GM18502 (cell line): ENCODE results near the gene ELMOD1.

Source experiments
- ATAC-seq: cut with Tn5 transposase; IDR thresholded peaks from one replicate; pipeline ENCODE4 v1.9.1; 2021; ENCODE audit warnings: mild to moderate bottlenecking; ENCODE audit not compliant: unreplicated experiment, poor library complexity

Gene ELMOD1

DNA sequence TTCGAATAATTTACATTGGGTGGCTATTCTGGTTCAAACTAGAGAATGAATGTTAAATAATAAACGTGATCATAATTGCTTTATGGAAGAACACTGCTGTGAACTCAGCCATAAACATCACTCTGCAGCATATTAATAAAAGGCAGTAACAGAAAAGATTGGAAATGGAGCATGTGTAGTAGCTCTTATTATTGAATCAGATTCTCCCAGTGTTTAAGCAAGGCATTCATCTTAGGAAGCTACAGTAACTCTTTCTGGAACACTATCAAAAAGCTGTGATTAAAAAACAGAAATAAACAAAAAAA is 34.7 kb downstream of the ELMOD1 start:
- no peak for ATAC-seq

GRCh38 chr11:107631043-107631442 is 40.1 kb downstream of the ELMOD1 start:
- no peak for ATAC-seq

DNA sequence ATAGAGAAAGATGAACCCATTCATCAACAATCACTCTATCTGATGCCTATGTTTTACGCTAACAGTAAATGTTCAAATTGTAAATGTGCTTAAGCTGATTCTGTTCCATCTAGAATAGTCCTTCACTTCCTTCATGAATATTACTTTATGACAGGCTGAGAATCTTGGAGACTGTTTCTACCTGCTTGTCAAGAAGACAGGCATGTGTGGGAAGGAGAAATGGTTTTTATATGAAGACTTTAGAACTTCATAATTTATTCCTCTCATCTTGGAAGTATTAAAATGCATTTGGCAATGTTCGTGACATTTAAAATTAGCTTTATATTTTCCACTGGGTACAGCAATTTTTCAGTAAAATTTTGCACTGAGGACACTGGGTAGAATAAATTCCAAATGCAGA is 41.0 kb downstream of the ELMOD1 start:
- no peak for ATAC-seq

GRCh38 chr11:107646783-107647182 is 55.8 kb downstream of the ELMOD1 start:
- no peak for ATAC-seq

DNA sequence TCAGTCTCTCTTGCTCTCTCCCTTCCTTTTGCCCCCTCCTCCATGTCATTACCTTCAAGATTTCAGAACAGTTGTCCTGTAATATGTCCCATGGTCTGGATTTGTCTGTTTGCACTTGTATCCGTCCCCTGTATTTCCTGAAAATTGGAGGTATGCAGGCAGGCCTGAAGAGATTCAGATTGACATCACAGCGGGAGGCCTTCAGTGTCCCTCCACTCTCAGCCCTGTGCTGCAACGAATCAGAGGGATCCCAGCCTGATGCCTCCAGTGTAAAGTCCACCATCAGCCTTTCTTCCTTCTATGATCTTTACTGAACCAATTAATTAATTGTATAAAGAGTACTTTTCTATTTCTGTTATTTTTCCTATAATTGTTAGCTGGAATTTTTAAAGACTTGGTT is 57.3 kb downstream of the ELMOD1 start:
- ATAC-seq = no peak

- no peak for ATAC-seq
Observed at GRCh38 chr11:107651672-107652071, 60.7 kb downstream of the ELMOD1 start.

DNA sequence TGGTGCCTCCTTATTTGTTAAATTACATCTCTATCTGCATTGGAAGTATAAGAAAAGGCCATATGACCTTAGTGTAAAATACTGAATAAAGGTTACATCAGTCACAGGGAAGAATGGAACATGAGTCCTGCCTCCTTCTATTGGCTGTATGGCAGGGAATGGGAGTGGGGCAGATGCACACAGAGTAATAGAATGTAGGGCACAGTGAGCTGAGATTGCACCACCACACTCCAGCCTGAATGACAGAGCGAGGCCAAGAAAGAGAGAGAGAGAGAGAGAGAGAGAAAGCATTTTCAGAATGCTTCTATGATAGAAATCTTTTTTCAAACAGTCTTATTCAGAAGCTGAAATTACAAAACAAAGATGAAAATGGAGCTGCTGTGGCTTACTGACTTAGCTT is 62.1 kb downstream of the ELMOD1 start:
- no peak for ATAC-seq

DNA sequence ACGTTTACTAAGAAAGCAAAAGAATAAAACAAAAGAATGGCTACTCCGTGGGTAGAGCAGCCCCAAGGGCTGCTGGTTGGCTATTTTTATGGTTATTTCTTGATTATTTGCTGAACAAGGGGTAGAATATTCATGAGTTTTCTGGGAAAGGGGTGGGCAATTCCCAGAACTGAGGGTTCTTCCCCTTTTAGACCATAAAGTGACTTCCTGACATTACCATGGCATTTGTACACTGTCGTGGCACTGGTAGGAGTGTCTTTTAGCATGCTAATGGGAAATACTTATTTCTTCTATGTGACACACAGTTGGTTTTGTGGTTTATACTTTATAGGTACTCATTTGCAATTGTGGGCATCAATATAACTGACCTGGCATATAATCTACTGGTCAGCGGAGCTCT is 64.7 kb downstream of the ELMOD1 start:
- ATAC-seq = no peak

DNA sequence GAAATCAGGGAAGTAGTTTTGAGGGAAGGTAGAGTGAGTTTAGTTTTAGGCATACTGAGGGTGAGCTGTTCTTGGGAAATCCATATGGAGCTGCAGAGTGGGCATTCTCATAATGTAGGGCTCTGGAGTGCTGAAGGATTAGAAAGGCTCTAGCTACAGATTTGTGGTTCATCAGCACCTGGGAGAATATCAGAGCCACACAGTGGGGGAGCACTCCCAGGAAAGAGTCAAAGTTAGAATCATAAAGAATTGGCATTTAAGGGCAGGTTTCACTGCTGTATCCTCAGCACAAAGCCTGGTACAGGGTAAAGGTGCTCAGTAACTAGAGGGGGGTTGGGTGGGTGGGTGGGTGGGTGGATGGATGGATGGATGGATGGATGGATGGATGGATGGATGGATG is 68.4 kb downstream of the ELMOD1 start:
- ATAC-seq = no peak

- no peak for ATAC-seq
Observed at GRCh38 chr11:107660066-107660465, 69.1 kb downstream of the ELMOD1 start.

DNA sequence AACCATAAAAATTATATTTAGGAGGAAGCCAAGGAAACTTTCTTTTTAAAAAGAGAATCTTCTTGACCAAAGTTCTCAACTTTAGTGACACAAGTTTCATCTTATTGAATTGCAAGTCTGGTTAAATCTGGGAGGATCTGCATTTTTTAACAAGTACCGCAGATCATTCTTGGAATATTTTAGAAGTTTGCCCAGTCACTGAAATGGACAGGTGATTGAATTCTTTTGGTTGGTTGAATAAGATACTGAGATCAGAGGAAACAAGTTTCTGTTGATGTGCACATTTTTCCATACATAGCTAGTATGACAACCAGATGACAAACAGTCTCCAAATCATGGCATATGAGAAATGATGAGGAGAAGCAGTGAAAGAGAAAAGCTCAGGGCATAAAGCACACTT is 70.7 kb downstream of the ELMOD1 start:
- no peak for ATAC-seq

DNA sequence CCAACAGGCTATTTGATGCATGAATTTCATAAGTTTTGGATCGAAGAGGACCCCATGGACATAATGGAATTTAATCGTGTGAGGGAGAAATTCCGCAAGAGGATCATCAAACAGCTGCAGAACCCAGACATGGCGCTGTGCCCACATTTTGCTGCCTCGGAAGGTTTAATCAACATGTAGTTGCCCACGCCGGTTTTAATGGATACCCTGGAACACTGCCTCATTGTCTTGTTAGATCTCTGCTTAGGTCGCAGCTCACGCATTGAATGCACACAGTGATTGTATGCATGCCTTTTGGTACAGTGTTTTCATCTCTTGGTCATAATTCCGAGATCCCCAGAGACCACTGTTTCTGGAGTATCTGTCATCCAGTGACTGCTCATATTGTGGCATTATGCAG is 74.1 kb downstream of the ELMOD1 start:
- ATAC-seq = no peak

DNA sequence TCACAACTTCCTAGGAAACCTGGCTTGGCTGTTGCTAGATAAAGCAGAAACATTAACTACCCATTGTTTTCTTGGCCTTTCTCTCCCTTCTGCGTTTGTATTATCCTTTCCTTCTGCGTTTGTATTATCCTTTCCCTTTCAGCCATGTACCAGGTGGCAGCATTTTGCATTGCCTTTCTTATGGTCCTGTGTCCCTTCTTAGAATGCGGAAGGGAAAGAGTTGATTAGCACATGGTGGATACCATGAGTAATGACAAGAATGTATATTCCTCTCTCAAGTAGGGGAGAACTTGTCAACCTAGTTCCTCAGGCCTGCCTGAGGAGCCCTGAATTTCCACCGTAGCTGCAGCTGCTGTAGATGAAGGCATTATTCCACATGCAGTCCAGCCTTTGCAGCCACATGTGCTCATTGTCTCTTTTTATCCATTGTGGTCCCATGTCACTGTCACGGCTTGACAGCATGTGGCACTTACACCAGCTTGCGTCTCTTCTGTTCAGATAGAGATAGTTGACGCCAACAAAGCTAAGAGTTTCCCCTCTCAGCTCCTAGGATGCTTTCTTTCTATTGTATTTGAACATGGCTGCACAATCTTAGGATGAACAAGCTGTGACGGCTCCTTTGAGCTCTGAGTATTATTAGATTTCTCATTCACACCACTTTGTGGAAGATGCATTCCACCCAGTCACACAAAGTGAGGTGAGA is 76.1 kb downstream of the ELMOD1 start:
- no peak for ATAC-seq

- no peak for ATAC-seq
Observed at GRCh38 chr11:107669191-107669740, 78.3 kb downstream of the ELMOD1 start.

DNA sequence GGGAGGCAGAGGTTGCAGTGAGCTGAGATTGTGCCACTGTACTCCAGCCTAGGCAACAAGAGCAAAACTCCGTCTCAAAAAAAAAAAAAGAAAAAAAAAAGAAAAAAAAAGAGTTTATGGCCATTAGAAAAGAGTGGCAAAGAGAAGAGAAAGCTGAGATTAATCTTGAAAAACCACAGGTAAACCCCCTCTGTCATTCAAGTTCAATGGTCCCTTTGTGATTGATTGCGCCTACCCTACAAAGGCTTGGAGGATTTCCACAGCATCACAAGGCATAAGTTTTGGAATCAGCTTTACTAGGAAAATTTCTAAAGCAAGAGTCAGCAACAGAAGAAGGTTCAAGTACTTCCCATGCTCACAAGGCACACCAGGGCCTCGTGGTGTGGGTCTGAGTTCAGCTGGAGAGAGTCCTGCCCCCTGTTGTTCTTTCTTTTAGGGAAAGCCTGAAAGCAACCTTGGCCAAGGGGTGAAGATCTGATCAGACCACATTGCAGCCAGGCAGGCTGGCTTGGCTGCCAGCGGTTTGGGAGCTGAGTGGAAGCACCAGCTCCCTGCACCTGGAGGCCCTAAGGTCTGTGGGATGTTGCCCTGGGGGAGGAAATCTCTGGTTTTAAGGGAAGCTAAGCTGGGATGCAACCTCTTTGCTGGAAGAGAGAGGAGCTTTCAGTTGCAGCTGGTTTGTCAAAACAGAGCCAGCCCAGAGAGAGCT is 79.1 kb downstream of the ELMOD1 start:
- no peak for ATAC-seq

- no peak for ATAC-seq
Observed at GRCh38 chr11:107675902-107676301, 85.0 kb downstream of the ELMOD1 start.

DNA sequence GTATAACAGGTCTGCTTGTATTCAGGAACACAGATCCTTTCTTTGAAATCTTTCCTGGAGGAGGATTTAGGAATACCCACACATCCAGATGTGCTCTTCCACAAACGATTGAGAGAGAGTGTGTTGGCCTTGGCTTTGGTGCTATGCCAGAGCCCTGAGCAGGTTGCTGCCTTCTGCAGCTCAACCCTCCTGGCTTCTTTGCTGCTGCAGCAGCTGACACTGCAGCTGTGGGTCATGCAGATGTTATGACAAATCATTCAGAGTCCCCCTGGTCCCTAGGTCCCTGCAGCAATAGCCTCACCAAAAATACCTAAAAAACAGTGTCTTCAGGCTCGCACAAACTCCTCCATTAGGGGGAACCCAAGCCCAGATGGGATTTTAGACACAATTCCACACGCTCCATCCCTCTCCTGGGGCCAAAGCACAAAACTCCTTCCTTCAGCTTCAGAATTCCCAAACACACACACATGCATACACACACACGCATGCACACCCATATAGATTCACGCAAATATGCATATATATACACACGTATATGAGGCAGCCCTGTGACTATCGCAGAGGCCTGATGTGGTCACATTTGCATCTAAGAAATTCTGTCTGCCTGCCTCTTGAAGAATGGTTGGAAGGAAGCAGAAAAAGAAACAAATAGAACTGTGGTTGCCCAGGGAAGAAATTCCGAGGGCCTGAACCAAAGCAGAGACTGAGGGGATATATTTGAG is 85.5 kb downstream of the ELMOD1 start:
- no peak for ATAC-seq

GRCh38 chr11:107677924-107678631 is 87.1 kb downstream of the ELMOD1 start:
- ATAC-seq = no peak

- ATAC-seq = no peak
Observed at GRCh38 chr11:107678632-107678971, 87.7 kb downstream of the ELMOD1 start.

GRCh38 chr11:107679255-107680024 is 88.5 kb downstream of the ELMOD1 start:
- no peak for ATAC-seq
